Stimulated activated CD4-positive, alpha-beta T cell treated with anti-CD3 and anti-CD28 coated beads, Interleukin-4, amount 100 ng/mL, for 1 hour (primary cell): ENCODE measurements around the gene RPS24.
"Not testable (repeated sequence)": the region's sequence is repeated elsewhere in the genome, so short reads cannot be mapped to it uniquely, and the experiment has no call there.

Source experiments
- DNase-seq: peaks from one replicate; pipeline ENCODE4 v3.0.0-alpha.2; 2020

Gene RPS24

GRCh38 chr10:78058562-78058961 is 24.9 kb downstream of the RPS24 start:
- no peak for DNase-seq

- DNase-seq, result no peak
Measured at GRCh38 chr10:78059906-78060702, 26.4 kb downstream of the RPS24 start.

DNA sequence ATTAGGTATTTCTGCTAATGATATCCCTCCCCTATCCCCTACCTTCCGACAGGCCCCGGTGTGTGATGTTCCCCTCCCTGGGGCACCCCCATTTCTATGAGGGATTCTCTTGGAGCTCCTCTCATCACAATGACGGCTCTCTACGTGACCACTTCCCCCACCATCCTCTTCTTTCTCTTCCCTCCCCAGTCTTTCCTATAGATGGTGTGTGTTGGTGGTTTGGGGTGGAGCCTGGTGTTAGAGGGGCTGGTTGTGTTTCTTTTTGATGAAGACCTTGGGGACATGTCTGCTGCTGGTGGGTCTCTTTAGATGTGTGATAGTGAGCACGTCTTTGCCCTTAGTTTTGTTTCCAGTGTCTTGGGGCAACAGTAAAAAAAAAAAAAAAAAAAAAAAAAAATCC is 28.6 kb downstream of the RPS24 start:
- DNase-seq, result no peak

DNA sequence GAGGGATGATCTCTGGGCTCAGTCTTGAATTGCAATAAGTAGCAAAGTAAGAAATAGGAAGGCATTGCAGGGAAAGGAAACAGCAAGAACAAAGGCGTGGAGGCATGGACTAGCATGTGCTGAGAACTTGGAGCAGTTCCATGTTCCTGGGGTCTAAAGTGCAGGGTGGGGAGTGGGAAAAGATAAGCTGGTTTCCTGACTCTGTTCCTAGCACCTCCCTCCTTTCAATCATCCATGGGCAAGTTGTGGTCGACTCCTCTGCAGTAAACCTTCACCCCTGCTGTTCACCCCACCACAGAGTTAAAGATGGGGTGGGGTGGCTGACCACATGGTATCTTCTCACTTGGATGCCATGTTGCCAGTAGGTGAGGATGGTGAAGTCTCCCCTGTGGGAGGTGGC is 29.6 kb downstream of the RPS24 start:
- no peak for DNase-seq

DNA sequence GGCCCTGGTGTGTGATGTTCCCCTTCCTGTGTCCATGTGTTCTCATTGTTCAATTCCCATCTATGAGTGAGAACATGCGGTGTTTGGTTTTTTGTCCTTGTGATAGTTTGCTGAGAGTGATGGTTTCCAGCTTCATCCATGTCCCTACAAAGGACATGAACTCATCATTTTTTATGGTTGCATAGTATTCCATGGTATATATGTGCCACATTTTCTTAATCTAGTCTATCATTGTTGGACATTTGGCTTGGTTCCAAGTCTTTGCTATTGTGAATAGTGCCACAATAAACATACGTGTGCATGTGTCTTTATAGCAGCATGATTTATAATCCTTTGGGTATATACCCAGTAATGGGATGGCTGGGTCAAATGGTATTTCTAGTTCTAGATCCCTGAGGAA is 31.3 kb downstream of the RPS24 start:
- DNase-seq, result not testable (repeated sequence)

DNA sequence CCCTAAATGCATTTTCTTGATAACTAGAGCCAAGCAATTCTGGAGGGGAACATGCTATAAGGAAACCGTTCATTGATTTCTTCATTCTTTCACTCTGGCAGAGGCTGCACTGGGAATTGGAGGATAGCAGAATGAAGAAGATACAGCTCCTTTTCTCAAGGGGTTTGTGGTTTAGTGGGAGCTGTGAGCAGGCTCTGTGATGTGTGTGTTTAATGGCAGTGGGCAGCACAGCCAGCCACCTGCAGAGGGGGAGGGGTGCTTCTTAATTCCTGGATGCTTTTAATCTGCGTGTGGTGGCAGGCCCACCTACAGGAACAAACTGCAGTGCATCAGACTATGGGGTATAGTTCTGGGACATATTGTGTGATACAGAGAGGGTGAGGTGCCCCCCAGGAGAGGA is 31.9 kb downstream of the RPS24 start:
- no peak for DNase-seq

- no peak for DNase-seq
Measured at GRCh38 chr10:78066012-78066411, 32.3 kb downstream of the RPS24 start.

- no peak for DNase-seq
Measured at GRCh38 chr10:78066728-78067430, 33.2 kb downstream of the RPS24 start.

DNA sequence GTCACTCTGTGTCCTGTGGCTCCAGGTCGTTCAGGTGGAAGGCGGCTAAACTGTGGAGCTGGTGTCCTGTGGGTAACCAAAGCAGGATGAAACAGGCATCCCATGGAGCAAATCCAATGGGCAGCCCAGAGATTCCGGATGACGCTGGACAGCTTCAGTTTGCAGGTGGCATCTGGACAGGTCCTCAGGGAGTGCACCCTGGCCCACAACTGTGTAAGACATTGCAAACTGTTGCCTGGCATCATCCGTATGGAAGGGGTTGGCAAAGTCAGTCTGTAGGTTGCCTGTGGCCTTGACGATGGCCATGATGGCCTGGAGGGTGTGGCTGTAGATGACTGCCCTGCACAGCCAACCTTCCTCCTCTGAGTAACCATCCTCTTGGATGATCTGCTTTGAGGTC is 35.5 kb downstream of the RPS24 start:
- no peak for DNase-seq

DNA sequence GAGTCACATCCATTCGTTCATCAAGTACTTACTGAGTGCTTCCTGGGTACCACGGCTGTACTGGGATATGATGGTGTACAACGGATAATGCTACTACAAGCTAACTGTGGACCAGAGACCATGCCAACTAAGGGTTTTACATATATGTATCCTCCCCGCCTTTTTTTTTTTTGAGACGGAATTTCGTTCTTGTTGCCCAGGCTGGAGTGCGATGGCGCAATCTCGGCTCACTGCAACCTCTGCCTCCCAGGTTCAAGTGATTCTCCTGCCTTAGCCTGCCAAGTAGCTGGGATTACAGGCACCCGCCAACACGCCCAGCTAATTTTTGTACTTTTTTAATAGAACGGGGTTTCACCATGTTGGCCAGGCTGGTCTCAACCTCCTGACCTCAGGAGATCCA is 36.4 kb downstream of the RPS24 start:
- DNase-seq, result not testable (repeated sequence)

DNA sequence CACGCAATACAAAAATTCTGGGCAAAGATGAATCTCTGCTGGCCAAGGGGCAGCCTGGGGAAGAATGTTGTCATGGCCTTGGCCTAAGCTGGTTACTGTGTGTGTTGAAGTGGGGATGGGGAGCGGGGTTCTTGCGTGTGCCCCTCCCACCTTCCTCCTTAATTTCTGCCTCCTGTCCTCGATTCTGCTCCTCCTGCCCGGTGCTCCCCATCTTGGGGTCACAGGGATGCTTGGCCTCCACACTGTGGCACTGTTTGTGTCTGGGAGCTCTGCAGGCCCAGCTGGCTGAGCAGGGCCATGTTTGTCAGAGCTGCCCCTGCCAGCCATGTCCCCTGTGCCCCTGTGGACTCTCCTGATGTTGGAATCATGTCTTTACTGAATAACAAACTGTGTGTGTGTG is 37.1 kb downstream of the RPS24 start:
- DNase-seq, result no peak

DNA sequence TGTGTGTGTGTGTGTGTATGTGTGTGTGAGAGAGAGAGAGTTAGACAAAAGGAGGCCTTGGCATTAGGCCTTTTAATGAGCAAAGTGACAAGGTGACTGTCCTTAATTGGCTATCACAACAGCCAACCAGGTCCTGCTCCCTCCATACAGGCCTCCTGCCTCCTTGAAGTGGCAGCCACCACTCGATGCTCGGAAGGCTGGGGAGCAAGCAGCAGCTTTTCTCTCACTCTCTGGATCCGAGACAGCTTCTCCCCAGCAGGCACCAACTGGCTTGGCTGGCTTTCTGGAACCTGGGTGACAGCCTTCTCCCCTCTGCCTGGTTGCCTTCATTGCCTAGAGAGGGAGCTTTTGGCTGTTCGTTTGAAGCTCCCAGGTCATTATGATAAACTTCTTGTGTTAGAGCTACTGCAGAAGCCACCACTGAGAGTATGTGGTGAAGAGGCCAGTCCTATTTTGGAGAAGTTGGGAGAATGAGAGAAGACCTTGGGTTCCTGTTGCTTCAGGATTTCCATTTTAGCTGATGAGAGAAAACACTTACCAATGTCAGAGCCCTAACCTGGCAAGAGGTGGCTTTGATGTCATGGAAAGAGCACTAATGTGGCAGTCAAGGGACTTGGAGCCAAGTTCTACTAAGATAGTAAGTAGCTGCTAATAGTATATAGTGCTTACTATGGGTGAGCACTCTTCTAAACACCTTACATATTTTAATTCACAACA is 37.6 kb downstream of the RPS24 start:
- DNase-seq, result no peak

- DNase-seq, result no peak
Measured at GRCh38 chr10:78071857-78072179, 38.2 kb downstream of the RPS24 start.

DNA sequence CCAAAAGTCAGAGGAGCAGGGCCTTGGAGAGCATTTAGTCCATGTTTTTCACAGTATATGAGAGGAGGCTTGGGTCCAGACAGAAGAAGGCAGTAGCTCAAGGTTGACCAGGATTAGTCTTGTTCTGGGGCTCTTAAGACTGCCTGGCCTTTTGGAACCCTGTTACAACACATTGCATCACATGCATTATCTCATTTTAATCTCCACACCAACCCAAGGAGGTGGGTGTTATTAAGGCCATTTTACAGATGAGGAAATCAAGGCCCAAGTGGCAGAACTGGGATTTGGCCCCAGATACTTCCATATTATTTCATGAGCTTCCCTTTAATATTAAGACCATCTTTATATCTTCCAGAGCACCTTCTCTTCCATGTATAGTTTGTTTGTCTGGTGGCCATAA is 38.8 kb downstream of the RPS24 start:
- DNase-seq, result no peak

GRCh38 chr10:78075806-78076205 is 42.1 kb downstream of the RPS24 start:
- not testable (repeated sequence) for DNase-seq

DNA sequence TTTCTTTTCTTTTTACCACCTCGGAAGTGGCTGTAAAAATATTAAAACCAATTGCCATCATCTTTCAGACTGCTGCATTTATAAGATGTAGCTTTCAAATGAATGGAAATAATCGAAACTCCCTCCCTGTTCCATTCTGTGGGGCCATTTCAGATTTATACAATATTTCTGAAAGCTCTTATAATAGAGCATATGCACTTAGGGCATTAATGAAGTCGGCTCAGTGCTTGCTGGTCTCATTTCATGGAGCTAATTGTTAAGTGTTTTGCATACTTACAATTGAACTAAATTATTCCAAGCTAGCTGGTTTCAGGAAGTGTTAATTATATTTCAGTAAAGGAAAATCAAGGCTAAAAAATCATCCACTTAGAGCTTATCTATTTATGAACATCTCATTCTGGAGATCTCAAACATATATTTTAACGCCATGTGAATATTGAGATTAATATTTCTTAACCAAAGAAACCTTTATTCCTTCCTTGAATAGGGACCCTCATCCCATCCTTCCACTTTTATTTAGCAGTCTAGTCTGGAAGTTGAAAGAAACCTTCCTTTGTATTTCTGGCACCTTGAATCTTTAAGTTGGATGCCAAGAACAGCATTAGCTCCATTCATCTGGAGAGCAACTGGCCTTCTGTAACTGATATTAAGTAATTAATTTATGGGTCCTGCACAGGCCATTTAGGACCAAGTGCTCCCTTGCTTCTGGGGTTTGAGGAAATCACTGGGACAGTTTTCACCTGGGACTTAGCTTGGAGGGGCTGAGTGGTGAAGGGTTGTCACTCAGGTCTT is 45.1 kb downstream of the RPS24 start:
- DNase-seq, result no peak

- DNase-seq, result no peak
Measured at GRCh38 chr10:78079411-78079810, 45.7 kb downstream of the RPS24 start.

DNA sequence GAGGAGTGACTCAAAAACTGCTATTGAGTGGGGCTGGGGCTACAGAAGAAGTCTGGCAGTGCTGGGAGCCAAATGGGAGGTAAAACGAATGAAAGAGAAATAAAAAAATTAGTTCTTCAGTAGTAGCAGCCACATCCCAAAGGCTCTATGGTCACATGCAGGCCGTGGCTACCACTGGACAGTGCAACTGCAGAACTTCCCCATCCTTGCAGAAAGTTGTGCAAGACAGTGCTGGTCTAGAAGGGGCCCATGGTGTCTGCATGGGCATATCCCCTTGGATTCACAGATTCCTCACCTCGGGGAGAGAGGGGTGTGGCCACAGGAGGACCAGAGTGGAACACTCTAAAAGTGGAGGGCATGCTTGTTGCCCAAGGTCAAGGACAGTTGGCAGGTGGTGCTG is 47.6 kb downstream of the RPS24 start:
- DNase-seq, result no peak

- no peak for DNase-seq
Measured at GRCh38 chr10:78082636-78083035, 49.0 kb downstream of the RPS24 start.
